Measurements from ENCODE around the gene MIS18A.
A peak's percentile ranks its signal among the peaks of the same experiment; 100 is the strongest.

The MIS18A gene

DNA sequence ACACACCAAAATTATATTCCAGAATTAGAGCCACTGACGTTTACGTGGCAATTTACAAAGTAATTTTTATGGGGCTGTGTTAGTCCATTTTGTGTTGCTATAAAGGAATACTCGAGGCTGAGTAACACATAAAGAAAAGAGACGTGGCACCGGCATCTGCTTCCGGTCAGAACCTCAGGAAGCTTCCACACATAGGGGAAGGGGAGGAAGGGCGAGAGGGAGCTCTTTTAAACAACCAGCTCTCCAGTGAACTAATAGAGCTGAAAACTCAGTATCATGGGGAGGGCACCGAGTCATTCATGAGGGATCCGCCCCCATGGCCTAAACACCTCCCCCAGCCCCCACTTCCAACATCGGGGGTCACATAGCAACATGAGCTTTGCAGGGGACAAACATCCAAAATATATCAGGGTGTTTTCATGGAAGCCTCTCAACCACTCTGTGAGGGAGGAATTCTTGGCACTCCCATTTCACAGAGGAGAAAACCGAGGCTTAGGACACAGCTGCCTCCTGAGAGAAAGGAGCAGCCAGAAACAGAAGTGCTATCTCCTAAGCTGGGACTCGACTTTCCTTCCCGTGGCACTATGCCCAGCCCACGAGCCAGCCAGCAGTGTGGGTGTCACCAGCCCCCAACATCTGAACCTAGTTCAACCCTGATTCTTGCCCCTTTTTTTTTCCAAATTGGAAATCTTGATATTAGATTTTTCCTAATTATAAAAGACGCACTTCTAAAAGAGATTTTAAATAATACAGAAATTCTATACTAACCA is 29.2 kb downstream of the MIS18A start:
- DNase-seq, result no peak

DNA sequence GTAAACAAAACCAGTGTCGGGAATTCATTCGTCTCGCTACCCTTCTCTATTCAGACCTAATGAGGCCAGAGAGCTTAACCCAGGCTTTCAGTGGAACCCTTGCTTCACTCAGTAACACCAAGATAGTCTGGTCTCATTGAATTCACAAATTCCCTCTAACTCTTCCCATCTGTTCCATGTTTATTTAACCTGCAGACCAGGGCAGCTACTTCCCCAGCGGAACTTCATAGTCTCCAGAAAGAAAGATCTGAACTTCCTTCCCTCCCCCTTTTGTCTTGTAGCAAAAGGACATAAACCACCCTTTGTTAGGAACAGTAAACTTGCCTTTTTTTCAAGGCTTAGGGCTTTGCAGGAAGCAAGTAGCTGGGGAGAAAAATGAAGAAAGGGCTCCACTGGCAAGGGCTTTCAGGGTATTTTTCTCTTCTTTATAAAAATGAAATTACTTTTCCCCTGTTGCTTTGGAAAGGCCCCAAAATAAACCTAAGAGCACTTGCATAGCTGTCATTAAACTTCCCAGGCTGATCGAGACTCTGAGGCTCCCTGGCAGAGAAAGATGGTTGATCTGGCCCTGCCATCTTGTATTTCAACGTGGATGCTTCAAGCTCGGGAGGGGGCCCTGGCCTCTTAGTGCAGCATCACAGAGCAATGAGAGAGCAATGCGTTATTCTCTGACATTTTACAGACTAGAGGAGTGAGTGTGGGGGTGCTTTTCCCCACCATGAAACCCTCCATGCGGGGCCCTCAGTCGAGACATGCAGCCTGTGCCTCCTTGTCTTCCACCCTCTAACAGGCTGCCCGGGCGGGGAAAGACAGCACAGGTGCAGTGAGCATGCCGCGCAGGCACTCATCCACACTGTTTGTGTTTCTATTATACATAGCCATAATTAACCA is 30.0 kb downstream of the MIS18A start:
- DNase-seq, result no peak

DNA sequence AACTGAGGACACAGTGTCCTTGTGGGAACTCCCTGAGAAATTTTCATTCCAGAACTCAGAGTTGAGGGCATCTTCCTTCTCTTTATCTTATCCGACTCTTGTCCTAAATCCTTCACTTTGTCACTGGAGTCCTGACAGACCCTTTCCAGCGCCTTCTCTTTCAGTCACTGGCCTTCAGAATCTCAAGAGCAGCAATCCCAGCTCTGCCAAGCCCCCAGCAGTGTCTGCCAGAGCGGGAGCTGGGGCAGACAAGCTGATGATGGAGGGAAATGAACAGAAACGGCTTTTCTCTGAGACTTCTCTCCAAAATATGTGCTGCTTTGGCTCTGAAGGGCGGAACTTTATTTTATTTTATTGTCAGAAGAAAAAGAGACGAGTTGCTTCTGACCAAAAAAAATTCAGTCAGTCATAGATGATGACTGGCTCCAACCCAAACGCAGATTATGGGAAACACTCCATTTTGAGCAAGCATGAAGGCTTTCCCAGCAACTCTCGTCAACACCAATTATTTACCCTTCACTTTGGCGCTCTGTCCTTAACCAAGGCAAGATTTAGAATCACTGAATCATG is 32.2 kb downstream of the MIS18A start:
- DNase-seq, result peak; percentile 54

DNA sequence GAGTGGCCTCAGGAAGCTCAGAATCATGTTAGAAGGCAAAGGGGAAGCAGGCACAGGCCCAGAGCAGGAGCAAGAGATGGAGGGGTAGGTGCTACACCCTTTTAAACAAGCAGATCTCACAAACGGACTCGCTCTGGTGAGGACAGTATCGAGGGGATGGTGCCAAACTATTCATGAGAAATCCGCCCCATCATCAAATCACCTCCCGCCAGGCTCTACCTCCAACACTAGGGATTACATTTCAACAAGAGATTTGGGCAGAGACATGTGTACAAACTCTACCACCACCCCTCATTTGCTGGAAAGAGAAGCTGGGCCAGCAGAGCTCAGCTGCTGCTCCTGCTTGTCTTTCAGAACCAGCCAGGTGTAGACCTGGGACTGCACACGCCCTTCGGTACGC is 32.9 kb downstream of the MIS18A start:
- no peak for DNase-seq

DNA sequence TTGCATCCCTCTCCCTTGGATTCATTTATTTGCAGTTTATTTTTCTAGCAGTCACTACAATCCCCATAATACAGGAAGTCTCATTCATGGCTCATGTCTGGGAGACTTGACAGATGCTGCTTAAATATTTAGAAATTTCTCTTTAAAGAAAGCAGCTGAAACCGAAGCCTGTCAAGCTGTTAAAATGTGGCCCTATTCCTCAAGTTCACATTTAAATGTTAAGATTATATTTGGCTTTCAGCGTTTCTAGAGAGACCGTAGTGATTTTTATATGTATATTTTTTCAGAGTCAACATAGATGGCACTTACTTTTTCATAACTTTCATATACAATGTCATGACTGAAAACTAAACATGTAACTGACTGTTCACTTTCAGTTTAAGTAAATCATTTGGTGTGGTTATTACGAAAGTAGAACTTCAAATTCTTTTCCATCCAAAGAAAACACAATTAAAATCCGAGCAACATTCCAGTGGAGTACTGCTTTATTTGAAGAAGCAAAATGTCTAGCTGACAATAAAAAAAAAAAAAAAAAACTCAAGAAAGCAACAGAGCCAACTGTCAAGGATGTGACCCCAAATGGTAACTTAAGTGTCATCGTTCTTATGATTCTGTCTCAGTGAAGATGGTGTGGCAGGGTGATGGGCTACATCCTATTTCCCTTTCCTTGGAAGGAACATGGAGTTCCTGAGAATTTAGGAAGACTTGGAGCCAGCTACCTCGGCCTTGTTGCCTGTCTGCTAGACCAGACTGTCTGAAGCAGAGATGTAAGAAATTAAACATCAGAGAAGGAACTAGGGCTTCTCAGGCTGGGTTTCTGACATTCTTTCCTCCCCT is 37.8 kb downstream of the MIS18A start:
- DNase-seq, result no peak

DNA sequence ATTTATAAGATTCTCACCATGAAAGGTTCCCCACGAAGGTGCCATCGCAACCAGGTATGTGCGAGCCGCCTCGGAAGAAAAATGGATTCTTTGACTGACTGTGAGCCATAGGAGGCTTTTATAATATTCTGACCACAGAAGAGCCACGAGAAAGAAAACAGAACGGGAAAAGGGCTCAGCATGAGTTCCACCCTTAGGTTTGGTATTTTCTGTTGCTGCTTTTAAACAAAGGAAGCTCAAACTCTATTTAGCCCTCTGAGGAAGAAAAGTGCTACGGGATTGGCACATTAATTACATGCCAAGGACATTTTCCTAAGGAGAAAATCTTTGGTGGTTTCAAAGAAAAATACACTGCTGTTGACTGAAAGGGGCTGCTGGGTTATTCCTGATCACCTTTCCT is 39.3 kb downstream of the MIS18A start:
- no peak for DNase-seq

DNA sequence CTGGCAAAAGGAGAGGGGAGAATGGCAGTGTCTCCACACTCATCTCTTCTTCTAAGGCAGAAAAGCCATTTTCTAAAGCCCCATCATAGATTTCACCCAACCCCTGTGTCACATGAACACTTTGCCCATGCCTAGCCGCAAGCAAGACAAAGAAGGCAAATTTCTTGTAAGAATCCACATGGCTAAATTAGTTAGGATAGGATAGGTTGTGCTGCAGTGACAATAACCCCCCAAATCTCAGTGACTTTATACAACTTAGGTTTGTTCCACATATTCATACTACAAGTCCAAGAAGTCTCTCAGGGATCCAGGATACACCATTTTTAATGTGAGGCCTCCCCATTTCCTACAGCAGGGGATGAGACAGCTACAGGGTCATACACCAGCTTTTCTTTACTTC is 40.8 kb downstream of the MIS18A start:
- DNase-seq, result no peak

DNA sequence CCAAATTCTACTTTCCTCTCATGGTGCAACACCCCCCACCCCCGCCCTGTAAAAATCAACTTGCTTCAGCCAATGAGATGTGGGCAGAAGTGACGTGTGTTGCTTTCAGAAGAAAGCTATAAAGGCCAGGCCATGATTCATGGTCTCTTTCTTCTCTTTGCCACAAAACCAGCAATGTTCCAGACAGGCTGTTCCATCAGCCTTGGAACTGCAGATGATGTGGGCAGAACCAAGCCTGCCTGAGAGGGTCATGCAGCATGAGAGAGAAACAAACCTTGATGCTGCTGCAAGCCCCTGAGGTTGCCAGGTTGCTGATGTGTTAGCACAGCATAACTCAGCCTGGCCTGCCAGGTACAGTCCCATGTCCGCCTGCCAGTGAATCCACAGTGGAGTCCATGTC is 41.8 kb downstream of the MIS18A start:
- no peak for DNase-seq

DNA sequence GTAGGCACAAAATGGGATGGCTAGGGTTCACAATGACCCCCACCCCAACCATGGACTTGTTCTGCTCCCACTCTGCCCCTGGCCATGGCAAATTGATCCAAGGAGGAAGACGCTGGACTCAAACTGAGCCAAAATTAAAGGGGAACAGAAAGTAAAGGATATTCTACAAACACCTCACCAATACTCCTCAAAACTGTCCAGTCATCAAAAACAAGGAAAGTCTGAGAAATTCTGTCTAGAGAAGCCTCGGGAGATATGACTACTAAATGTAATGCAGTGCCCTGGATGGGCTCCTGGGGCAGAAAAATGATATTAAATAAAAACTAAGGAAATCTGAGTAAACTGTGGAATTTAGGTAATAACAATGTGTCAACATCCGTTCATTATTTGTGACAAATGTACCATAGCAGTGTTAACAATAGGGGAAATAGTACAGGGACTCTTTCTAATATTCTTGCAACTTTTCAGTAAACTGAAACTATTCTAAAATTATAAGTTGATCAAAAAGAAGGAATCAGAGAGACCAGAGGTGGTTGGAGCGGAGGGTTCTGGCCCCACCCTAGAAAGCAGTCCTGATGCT is 45.0 kb downstream of the MIS18A start:
- no peak for DNase-seq

DNA sequence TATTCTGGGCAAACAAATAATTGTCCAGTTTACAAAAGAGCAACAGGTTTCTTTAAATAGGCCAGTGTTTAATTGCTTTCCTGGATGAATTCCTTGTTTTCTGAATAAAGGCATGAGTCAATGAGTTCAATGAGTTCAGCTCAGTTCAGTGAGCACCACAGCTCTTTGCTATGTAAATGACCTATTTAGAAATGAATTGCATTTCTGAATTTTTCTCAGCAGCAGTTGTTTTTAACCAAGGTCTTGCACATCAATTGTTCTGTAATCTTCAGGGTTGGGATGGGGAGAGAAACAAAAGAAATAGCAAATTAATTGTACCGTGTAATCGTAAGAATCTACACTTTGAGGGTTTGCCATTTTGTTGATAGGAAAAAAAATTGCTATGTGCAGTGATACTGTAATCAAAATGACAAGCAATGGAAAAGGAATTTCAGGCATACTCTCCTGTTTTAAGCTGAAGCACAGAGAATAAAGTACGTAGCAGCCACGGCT is 45.7 kb downstream of the MIS18A start:
- DNase-seq, result no peak

DNA sequence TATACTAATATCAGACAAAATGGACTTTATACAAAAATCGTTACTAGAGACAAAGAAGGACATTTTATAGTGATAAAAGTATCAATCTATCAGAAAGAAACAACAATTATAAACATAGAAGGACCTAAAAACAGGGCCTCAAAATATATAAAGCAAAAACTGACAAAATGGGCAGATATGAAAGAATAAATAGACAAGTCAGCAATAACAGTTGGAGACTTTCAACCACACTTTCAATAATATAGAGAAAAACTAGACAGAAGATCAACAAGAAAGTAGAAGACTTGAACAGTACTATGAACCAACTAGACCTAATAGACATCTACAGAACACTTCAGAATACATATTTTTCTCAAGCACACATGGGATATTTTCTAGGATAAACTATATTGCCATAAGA is 52.4 kb downstream of the MIS18A start:
- DNase-seq, result no peak
